Activated T-helper 1 cell treated with anti-CD3 and anti-CD28 coated beads, Interleukin-12 subunit alpha, Interleukin-12 subunit beta, Interleukin-2, Interleukin-4 antibody, amounts not matched to agents 30 ng/mL and 10 ng/mL and 1 ng/mL, durations not matched to agents 14 hours and 24 hours and 36 hours (primary cell): ENCODE measurements around the gene BTN3A1. TPM values are rescaled to one million over a fixed set of nuclear protein-coding genes. Genes with fewer than 3 reads are reported as not detected.
"Not testable (repeated sequence)": the region's sequence is repeated elsewhere in the genome, so short reads cannot be mapped to it uniquely, and the experiment has no call there.

Experiments used
- DNase-seq: peaks from one replicate; pipeline ENCODE4 v3.0.0; 2021; ENCODE audit warnings: low spot score
- H3K27ac Mint-ChIP-seq: one replicate; pipeline ENCODE4 v1.8.0; 2021; ENCODE audit warnings: mild to moderate bottlenecking, mixed read lengths
- H3K27me3 Mint-ChIP-seq: one replicate; pipeline ENCODE4 v1.8.0; 2022; ENCODE audit warnings: mild to moderate bottlenecking, moderate library complexity, mixed read lengths; ENCODE audit not compliant: insufficient read depth
- H3K36me3 Mint-ChIP-seq: one replicate; pipeline ENCODE4 v1.8.0; 2021; ENCODE audit warnings: low read depth, mixed read lengths
- H3K4me1 Mint-ChIP-seq: one replicate; pipeline ENCODE4 v1.8.0; 2021; ENCODE audit warnings: low read depth, mixed read lengths
- H3K4me3 Mint-ChIP-seq: one replicate; pipeline ENCODE4 v1.8.0; 2021; ENCODE audit warnings: mild to moderate bottlenecking, moderate library complexity, mixed read lengths
- H3K9me3 Mint-ChIP-seq: one replicate; pipeline ENCODE4 v1.8.0; 2021; ENCODE audit warnings: mixed read lengths
- intact Hi-C: fragments of 100-400 bp; cut with micrococcal nuclease; formaldehyde crosslinking; loops from one replicate; pipeline ENCODE4 v1.15.1; 2024
- total RNA-seq: library from RNA; stranded (reverse); gene quantifications from 2 replicates; pipeline ENCODE4 v1.2.3, GENCODE V29; 2022

The BTN3A1 gene
- 28.2 and 30.6 TPM in 2 replicates for total RNA-seq

- Mint-ChIP-seq H3K9me3 (no peaks in the 10 kb centered on the region), H3K36me3 (peaks cover 27% of the 10 kb centered on the region), H3K27me3 (no peaks in the 10 kb centered on the region), H3K4me3 (peak within 1 kb of the TSS; percentile 94), H3K4me1 (peaks cover 56% of the 10 kb centered on the region), H3K27ac (peak within 1 kb of the TSS; percentile 97)
- intact Hi-C loops, result loop anchor here (1.0 to 5.0 kb wide), 9 partner anchors 19 to 135 kb away; partner anchors contain the start of genes BTN2A1, BTN2A2, BTN3A2 and BTN3A3
- DNase-seq, result peak; percentile 61
Observed at GRCh38 chr6:26401987-26402658, at the start of gene BTN3A1. Gene BTN3A1, plus strand, starts transcription at chr6:26402275. Its CDS starts 3,289 bp downstream, at chr6:26405564.

GRCh38 chr6:26352315-26352714 lies 49.8 kb upstream of the BTN3A1 start:
- no peaks in the 10 kb centered on the region for H3K36me3 Mint-ChIP-seq
- no peaks in the 10 kb centered on the region for H3K27me3 Mint-ChIP-seq
- DNase-seq, result no peak
- H3K4me3 Mint-ChIP-seq, result no peak overlapping the region
- H3K9me3 Mint-ChIP-seq, result no peaks in the 10 kb centered on the region
- intact Hi-C loops, result no loop called here
- peaks cover 5% of the 10 kb centered on the region for H3K4me1 Mint-ChIP-seq
- H3K27ac Mint-ChIP-seq, result no peak overlapping the region

- H3K36me3 Mint-ChIP-seq, result no peaks in the 10 kb centered on the region
- no peaks in the 10 kb centered on the region for H3K27me3 Mint-ChIP-seq
- no peak for DNase-seq
- H3K4me1 Mint-ChIP-seq, result no peaks in the 10 kb centered on the region
- no peak overlapping the region for H3K27ac Mint-ChIP-seq
- H3K4me3 Mint-ChIP-seq, result no peak overlapping the region
- intact Hi-C loops, result no loop called here
- H3K9me3 Mint-ChIP-seq, result no peaks in the 10 kb centered on the region
Observed at GRCh38 chr6:26354162-26354561, 47.9 kb upstream of the BTN3A1 start.

- DNase-seq, result no peak
- Mint-ChIP-seq H3K27ac (no peak overlapping the region), H3K4me1 (peaks cover under 1% of the 10 kb centered on the region), H3K9me3 (no peaks in the 10 kb centered on the region), H3K36me3 (no peaks in the 10 kb centered on the region), H3K27me3 (no peaks in the 10 kb centered on the region), H3K4me3 (no peak overlapping the region)
- intact Hi-C loops, result no loop called here
Observed at GRCh38 chr6:26355366-26355765, 46.7 kb upstream of the BTN3A1 start.

GRCh38 chr6:26357543-26357942 lies 44.5 kb upstream of the BTN3A1 start:
- peaks cover 20% of the 10 kb centered on the region for H3K4me1 Mint-ChIP-seq
- H3K9me3 Mint-ChIP-seq, H3K36me3 Mint-ChIP-seq, H3K27me3 Mint-ChIP-seq, H3K27ac Mint-ChIP-seq, H3K4me3 Mint-ChIP-seq, DNase-seq, intact Hi-C loops: not testable (repeated sequence)

- Mint-ChIP-seq H3K4me3 (no peak overlapping the region), H3K9me3 (no peaks in the 10 kb centered on the region), H3K36me3 (no peaks in the 10 kb centered on the region), H3K27ac (no peak overlapping the region), H3K27me3 (no peaks in the 10 kb centered on the region), H3K4me1 (peaks cover 27% of the 10 kb centered on the region)
- intact Hi-C loops, result no loop called here
- DNase-seq, result no peak
Observed at GRCh38 chr6:26358511-26358981, 43.5 kb upstream of the BTN3A1 start.

- no peak overlapping the region for H3K27ac Mint-ChIP-seq
- no peak overlapping the region for H3K4me3 Mint-ChIP-seq
- DNase-seq, result no peak
- intact Hi-C loops, result no loop called here
- peaks cover 27% of the 10 kb centered on the region for H3K4me1 Mint-ChIP-seq
- H3K9me3 Mint-ChIP-seq, result no peaks in the 10 kb centered on the region
- H3K27me3 Mint-ChIP-seq, result no peaks in the 10 kb centered on the region
- no peaks in the 10 kb centered on the region for H3K36me3 Mint-ChIP-seq
Observed at GRCh38 chr6:26359765-26360164, 42.3 kb upstream of the BTN3A1 start.

- peak overlapping the region; percentile 54 for H3K27ac Mint-ChIP-seq
- H3K9me3 Mint-ChIP-seq, result no peaks in the 10 kb centered on the region
- peak overlapping the region; percentile 21 for H3K4me3 Mint-ChIP-seq
- no peaks in the 10 kb centered on the region for H3K27me3 Mint-ChIP-seq
- no peaks in the 10 kb centered on the region for H3K36me3 Mint-ChIP-seq
- peaks cover 27% of the 10 kb centered on the region for H3K4me1 Mint-ChIP-seq
- intact Hi-C loops, result no loop called here
- no peak for DNase-seq
Observed at GRCh38 chr6:26360451-26361416, 41.3 kb upstream of the BTN3A1 start.

- intact Hi-C loops, result no loop called here
- H3K4me1 Mint-ChIP-seq, result peaks cover 32% of the 10 kb centered on the region
- H3K36me3 Mint-ChIP-seq, result no peaks in the 10 kb centered on the region
- DNase-seq, result no peak
- no peak overlapping the region for H3K27ac Mint-ChIP-seq
- H3K27me3 Mint-ChIP-seq, result no peaks in the 10 kb centered on the region
- no peaks in the 10 kb centered on the region for H3K9me3 Mint-ChIP-seq
- no peak overlapping the region for H3K4me3 Mint-ChIP-seq
Observed at GRCh38 chr6:26361544-26361943, 40.5 kb upstream of the BTN3A1 start.

GRCh38 chr6:26362093-26362835 lies 39.8 kb upstream of the BTN3A1 start:
- H3K9me3 Mint-ChIP-seq, result no peaks in the 10 kb centered on the region
- H3K27ac Mint-ChIP-seq, result no peak overlapping the region
- peaks cover 1% of the 10 kb centered on the region for H3K36me3 Mint-ChIP-seq
- no peak overlapping the region for H3K4me3 Mint-ChIP-seq
- H3K27me3 Mint-ChIP-seq, result no peaks in the 10 kb centered on the region
- DNase-seq, result no peak
- H3K4me1 Mint-ChIP-seq, result peaks cover 39% of the 10 kb centered on the region
- intact Hi-C loops, result no loop called here

- Mint-ChIP-seq H3K4me1 (peaks cover 43% of the 10 kb centered on the region), H3K9me3 (no peaks in the 10 kb centered on the region), H3K36me3 (peaks cover 3% of the 10 kb centered on the region), H3K27ac (no peak overlapping the region), H3K4me3 (no peak overlapping the region), H3K27me3 (no peaks in the 10 kb centered on the region)
- DNase-seq, result no peak
- intact Hi-C loops, result no loop called here
Observed at GRCh38 chr6:26362836-26363220, 39.2 kb upstream of the BTN3A1 start.

- DNase-seq, result peak; percentile 10
- Mint-ChIP-seq H3K4me1 (peaks cover 45% of the 10 kb centered on the region), H3K27ac (no peak overlapping the region), H3K27me3 (no peaks in the 10 kb centered on the region), H3K4me3 (no peak overlapping the region), H3K36me3 (peaks cover 5% of the 10 kb centered on the region), H3K9me3 (no peaks in the 10 kb centered on the region)
- intact Hi-C loops, result loop anchor here (2.0 kb wide), 1 partner anchor 19 kb away; the partner anchor contains the start of gene BTN2A2
Observed at GRCh38 chr6:26363882-26364701, 38.0 kb upstream of the BTN3A1 start.
